HTERT RPE-1 (cell line): ENCODE measurements around the gene FGF18.
"Not testable (repeated sequence)": the region's sequence is repeated elsewhere in the genome, so short reads cannot be mapped to it uniquely, and the experiment has no call there.

ENCODE experiments used
- in situ Hi-C: fragments of 300-500 bp; cut with MboI; formaldehyde crosslinking; loops from 4 replicates; pipeline ENCODE4 v1.14.3; 2020; ENCODE audit warnings: low sequenced_read_pairs

FGF18 gene

DNA sequence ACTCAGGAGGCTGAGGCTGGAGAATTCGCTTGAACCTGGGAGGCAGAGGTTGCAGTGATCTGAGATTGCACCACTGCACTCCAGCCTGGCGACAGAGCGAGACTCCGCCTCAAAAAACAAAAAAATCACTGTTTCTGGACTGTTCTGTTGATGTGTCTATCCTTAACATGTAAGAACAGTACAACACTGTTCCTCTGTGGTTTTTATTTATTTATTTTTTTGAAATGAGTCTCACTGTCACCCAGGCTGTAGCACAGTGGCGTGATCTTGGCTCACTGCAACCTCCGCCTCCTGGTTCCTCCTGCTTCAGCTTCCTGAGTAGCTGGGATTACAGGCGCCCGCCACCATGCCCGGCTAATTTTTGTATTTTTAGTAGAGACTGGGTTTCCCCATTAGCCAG, 20.8 kb upstream of the FGF18 start:
- in situ Hi-C loops, result not testable (repeated sequence)

DNA sequence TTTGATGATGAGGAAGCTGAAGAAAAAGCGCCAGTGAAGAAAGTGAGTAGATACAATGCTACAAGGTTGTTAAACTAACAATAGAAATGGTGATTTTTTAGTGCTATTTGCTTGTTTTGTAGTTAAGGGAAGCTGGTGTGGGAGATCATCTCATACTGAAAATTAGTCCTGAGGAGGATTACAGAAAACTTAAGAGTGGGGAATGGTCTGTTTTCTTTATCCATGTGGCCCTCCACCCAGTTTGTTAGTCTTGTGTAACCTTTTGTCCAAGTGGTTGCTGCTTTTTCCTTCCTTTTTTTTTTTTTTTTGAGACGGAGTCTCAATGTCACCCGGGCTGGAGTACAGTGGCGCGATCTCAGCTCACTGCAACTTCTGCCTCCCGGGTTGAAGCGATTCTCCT, 19.3 kb upstream of the FGF18 start:
- in situ Hi-C loops, result no loop called here

DNA sequence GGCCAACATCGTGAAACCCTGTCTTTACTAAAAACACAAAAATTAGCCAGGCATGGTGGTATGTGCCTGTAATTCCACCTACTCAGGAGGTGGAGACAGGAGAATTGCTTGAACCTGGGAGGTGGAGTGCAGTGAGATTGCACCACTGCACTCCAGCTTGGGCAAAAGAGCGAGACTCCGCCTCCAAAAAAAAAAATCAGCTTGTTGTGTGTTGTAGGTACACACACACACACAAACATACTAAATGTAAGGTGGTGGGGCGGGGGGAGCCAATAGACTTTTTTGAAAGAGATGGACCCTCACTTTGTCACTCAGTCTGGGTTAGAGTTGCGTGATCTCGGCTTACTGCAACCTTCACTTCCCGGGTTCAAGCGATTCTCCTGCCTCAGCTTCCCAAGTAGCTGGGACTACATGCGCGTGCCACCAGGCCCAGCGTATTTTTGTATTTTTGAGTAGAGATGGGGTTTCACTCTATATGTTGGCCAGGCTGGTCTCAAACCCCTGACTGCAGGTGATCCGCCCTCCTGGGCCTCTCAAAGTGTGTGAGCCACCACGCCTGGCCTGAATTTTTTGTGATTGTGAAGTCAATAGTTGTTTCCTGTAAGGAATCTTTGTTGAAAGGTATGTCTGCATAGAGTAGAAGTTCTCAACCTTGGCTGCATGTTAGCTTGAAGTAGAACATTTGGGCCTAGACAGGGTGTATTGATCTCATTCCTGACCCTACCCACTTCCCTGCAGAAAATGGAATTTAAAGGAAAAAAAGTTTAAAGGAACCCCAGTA, 18.1 kb upstream of the FGF18 start:
- in situ Hi-C loops, result no loop called here

DNA sequence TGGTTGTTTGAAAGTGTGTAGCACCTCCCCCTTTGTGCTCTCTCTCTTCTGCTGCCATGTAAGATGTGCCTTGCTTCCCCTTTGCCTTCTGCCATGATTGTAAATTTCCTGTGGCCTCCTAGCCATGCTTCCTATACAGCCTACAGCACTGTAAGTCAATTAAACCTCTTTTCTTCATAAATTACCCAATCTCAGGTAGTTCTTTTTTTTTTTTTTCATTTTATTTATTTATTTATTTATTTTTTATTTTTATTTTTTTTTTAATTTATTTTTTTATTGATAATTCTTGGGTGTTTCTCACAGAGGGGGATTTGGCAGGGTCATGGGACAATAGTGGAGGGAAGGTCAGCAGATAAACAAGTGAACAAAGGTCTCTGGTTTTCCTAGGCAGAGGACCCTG, 16.7 kb upstream of the FGF18 start:
- in situ Hi-C loops, result not testable (repeated sequence)

DNA sequence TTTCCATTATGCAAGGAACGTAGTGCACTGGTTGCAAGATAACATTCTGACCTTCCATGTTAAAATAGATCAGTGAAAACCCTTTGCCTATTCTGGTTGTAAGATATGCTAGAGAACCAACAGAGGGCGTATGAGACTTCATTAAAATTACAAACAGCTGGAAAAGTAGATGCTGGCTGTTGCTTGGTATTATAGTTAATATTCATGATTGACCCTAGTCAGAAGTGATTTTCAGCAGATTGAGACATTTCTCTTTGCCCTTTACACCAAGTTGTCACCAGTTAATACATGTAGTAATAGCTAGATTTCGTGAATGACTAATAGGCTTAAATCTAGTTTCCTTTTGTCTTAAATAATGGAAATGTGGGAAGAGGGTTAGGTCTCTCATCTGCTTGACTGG, 13.8 kb upstream of the FGF18 start:
- in situ Hi-C loops, result no loop called here

DNA sequence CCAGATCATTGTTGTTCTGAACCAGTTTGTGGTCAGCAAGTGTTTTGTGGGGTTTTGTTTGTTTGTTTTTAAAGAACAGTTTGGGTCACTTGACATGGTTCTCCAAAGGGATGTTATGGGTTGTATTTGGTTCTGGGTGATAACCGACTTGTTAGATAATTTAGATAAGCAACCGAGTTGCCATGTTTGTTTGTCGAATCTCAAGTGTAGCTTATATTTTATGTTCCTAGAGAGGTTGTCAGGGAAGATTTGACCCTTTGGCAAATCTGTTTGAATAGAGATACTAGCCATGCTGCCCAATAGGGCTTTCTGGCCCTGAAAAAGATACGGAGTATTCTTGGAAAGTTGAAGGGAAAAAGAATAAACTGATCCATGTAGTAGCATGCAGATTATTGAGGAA, 12.2 kb upstream of the FGF18 start:
- in situ Hi-C loops, result no loop called here

DNA sequence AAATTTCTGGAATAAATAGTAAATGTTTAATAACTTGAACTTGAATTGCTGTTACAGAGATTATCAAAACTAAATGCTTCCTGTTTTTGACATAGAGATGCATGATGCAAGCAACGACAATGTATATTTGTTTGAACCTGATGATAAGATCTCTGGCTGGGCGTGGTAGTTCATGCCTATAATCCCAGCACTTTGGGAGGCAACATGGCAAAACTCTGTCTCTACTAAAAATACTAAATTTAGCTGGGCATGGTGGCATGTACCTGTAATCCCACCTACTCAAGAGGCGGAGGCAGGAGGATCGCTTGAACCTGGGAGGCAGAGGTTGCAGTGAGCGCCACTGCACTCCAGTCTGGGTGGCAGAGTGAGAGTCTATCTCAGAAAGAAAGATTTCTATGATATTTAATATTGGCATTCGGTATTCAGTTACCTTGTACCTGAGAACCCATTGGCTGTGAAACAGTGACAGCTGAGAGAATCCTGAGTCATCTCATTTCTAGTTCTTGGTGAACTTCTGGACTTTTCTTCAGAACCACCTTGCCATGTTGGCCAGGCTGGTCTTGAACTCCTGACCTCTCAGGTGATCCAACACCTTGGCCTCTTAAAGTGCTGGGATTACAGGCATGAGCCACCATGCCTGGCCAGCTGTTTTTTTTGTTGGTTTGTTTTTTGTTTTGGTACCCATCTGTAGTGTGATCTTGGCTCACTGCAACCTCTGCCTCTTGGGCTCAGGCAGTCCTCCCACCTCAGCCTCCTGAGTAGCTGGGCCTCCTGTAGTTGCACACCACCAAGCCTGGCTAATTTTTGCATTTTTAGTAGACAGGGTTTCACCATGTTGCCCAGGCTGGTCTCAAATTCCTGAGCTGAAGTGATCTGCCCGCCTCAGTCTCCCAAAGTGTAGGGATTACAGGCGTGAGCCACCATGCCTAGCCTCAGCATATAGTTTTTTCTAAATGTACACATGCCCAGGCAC, 10.0 kb upstream of the FGF18 start:
- in situ Hi-C loops, result no loop called here

DNA sequence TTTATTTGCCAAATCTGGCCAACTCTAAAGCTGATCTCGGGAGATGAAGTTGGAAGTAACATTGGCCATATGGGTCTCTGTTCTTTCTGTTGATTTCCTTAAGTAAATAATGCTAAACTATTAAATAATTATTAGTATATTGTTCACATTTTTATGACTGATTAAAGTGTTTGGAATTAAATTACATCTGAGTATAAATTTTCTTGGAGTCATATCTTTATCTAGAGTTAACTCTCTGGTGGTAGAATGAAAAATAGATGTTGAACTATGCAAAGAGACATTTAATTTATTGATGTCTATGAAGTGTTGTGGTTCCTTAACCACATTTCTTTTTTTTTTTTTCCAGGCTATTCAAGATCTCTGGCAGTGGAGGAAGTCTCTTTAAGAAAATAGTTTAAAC, 9.3 kb upstream of the FGF18 start:
- in situ Hi-C loops, result no loop called here

DNA sequence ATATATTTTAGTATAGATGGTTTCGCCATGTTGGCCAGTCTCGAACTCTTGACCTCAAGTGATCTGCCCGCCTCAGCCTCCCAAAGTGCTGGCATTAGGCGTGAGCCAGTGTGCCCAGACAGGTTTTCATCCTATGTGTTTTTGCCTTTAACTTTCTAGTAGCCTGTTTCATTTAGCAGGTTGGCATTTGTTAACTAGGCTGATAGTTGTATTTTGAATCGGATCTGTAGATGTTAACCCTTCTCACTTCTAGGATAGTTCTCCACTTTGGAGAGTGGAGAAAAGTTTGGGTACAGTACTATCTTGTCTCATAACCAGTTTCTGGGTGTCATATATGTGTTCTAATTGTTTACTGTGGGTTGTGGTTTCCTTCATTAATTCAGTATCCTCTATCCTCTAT, 7.3 kb upstream of the FGF18 start:
- in situ Hi-C loops, result no loop called here

DNA sequence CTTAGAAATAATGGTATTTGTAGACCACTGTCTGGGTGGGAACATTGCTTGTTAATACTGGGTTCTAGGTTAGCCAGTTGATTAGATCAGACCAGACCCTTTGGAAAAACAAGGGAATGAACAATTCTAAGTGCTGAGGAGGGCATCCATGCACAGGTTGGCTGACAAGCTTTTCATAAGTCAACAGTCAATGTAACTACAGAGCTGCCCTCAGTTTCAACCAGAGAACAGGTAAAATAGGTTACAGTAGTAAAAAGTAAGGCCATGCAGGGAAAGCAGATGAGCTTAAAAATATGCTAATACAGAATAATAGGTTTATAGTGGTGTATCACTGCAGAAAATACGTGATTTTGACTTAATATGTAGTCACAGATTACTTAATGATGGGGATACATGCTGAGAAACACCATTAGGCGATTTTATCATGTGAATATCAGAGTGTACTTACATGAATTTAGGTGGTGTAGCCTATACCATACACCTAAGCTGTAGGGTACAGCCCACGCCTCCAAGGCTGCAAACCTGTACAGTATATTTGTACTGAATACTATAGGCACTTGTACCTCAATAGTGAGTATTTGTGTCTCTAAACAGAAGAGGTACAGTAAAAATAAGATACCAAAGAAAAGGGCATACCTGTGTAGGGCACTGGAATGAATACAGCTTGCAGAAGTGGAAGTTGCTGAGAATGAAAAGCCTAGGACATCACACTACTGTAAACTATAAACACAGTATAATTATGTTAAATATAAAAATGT, 6.1 kb upstream of the FGF18 start:
- in situ Hi-C loops, result no loop called here

DNA sequence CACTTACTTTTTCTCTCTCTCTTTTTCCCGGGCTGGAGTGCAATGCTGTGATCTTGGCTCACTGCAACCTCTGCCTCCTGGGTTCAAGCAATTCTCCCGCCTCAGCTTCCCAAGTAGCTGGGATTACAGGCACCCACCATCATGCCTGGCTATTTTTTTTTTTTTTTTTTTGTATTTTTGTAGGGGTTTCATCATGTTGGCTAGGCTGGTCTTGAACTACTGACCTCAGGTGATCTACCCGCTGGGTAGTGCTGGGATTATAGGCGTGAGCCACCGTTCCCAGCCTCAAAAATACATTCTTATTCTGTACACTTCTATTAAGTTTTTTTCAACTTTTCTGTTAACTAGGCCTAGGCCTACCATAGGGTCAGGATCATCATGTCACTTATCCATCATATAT, 5.5 kb upstream of the FGF18 start:
- in situ Hi-C loops, result not testable (repeated sequence)

DNA sequence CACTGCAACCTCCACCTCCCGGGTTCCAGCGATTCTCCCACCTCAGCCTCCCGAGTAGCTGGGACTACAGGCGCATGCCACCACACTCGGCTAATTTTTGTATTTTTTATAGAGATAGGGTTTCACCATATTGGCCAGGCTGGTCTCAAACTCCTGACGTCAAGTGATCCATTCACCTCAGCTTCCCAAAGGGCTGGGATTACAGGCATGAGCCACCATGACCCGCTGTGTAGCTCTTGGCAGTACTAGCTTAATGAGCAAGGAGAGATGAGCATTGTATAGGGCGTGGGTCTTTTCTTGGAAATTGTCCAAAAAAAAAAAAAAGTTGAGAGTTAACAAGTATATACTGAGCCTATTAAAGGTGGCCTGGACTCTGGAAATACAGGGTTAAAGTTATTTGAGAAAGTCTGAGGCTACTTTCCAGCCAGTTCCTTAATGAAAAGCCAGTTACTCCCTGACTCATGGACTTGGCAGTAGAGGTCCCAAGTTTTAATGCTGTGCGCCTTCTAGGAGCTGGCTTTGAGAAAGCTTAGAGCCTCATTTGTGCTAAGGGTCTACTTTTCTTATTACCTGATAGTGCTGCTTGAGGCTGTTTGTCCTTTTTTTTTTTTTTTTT, 4.2 kb upstream of the FGF18 start:
- in situ Hi-C loops, result no loop called here

DNA sequence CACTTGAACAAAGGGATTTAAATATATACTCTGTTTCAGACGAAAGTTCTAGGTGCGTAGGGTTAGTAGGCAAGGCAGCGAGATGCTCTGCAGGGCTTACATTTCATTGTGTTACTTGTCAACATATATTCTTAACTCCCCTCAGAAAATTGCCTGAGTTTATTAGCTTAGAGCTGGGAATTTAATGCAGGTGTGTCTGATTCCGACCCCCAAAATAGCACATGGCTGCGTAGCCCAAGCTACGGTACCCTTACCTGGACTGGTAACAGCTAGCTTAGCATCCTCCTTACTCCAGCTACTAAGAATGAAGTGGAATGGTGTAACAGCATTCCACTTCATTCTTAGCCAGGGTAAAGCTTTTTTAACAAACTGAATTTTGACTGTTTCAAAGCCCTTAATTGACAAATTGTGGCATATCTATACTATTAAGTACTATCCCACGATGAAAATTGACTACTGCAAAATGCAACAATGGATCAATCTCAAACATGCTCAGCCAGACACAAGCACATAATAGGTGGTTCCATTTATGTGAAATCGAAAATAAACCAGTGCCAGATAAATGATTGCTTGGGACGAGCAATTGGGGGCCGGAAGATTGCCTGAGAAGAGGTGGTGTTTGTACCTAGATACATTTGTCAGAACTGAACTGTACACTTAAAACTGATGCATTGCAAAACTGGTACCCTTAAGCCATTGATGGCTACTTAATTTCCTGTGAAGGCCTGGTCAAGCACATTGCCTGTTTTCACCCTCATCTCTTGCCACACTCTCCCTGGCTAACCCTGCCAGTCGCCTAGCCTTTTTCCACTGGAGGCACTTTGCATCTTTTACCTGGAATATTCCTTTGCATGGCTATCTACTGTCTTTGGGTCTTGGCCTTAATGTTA, 3.0 kb upstream of the FGF18 start:
- in situ Hi-C loops, result no loop called here

DNA sequence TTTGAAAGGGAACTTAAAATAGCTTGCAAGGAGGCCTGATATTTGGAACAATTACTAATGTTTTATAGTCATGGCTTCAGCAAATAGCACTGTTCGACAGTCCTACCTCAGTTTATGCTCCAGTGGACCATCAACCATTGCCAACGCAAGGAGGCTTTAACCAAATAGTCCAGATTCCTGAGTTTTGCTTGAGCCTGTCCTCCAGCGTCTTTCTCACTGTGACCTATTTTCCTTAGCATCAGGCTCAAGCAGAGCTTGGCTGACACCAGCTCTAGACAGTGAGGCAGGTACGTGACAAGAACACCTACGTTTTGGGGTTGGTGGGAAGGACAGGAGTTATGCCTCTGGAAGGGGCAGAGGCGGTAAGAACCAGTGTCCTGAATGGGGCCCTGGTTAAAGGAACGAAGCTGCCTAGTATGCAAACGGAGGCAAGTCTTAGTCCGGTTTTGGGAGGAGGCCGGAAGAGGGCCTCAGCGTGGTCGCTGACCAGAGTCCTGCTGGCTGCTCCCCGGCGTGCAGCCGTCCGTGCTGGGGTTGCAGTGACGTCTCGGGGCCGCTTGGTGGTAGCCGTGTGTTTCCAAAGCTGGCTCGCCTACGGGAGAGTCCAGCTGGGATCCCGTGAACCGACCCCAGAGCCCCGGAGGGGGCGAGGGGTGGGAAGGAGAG, 998 bp upstream of the FGF18 start:
- in situ Hi-C loops, result no loop called here

DNA sequence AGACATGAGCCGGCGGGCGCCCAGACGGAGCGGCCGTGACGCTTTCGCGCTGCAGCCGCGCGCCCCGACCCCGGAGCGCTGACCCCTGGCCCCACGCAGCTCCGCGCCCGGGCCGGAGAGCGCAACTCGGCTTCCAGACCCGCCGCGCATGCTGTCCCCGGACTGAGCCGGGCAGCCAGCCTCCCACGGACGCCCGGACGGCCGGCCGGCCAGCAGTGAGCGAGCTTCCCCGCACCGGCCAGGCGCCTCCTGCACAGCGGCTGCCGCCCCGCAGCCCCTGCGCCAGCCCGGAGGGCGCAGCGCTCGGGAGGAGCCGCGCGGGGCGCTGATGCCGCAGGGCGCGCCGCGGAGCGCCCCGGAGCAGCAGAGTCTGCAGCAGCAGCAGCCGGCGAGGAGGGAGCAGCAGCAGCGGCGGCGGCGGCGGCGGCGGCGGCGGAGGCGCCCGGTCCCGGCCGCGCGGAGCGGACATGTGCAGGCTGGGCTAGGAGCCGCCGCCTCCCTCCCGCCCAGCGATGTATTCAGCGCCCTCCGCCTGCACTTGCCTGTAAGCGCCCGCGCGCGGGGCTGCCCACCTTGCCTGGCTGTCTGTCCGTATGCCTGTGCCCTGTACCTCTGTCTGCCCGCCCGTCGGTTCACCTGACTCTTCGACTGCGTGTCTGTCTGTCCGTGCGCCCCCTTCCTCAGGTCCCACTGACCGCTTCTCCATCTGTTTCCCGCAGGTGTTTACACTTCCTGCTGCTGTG, 412 bp downstream of the FGF18 start:
- in situ Hi-C loops, result no loop called here

DNA sequence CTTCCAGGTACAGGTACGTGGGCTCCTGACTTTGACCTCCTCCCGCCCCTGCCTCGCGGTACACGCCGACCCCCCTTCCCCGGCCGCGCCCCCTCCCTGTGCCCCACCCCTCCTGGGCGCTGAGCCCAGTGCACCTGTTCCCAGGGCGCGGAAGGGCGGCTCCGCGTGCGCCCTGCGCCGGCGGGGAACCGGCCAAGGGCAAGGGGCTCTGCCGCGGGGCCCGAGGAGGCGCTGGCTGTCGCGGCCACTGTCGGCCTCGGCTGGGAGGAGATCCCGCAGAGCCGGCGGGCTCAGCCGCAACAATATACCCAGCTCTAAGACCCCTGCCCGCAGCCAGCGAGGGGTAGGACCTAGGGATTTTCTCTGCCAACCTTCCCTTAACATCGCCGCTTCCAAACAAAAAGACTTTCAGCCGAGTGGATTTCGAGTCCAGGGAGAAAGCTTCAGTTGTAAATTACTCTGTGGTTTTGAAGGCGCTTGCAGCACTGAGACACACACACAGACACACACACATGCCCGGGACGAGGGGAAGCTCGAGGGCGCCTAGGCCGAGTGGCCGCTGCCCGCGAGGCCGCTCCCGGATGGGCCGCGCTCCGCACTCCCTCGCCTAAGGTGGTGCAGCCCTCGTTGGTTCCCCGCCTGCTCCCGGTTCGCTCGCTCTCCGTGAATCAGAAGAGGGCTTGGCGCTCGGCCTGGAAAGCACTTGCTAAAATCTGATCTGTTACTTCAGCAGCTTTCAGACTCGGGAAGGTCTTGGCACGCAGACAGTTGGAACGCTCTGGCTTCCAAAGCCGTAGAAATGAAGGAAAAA, 1.2 kb downstream of the FGF18 start:
- in situ Hi-C loops, result no loop called here

DNA sequence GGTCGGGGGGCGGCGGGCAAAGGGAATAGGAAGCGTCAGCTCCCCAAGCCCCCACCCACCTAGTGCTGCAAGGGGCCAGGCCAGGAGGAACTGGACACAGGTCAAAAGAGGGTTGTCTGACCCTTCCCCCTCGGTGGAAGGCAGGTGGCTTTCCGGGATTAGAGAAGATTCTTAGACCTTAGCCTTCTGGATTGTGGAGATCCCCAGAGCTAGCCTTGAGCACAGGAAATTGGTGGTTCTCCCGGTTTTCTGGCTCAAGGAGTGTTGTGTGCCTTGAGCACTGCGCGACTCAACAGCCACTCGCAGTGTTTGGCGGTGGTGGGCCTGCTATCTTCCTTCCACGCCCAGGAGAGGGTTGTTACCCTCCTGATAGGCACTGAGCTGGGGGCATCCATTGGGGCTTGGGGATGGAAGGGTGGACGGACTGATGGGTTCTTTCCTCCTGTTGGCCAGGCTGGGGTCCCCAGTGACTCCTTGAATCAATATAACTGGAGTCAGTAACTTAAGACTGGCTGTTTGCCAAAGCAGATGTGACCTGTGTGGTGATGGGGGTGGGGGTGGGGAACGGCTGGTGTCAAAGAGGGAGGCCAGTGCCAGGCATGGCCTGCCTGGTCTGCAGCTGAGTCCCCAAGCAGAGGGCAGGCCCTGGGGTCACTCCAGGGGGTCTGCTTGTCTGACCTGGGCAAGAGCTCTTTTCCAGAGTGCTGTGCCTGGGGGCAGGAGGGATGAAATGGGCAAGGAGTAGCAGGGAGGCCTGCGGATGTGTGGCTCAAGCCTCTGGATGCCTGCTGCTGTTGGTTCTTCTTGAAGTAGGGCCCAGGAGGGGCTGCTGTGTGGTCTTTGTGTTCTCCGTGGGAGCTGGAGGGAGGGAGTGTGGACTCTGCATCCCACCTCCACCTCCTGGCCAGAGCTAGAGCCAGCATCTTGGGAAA, 2.1 kb downstream of the FGF18 start:
- in situ Hi-C loops, result no loop called here
